Measurements from ENCODE around the gene TSPAN12. TPM values are rescaled to one million over a fixed set of nuclear protein-coding genes. Genes with fewer than 3 reads are reported as not detected.

TSPAN12 gene
- total RNA-seq, 1 experiment from 2014 or later: 7.4 TPM

GRCh38 chr7:120760050-120760449 is 97.9 kb downstream of the TSPAN12 start:
- no peak for TF ChIP-seq SP1 (IDR thresholded peaks at IDR 0.05; ENCODE audit: low read depth)
- TF ChIP-seq FOSL1 (IDR thresholded peaks at IDR 0.05; ENCODE audit: low read depth): no peak
- Histone ChIP-seq H3K9me2 (ENCODE audit: insufficient read depth) (peaks cover 3% of the 10 kb centered on the region; the same call in 1 of the 2 replicates), H2AFZ (ENCODE audit: low read depth, low read length, poor library complexity, severe bottlenecking) (no peak overlapping the region), H3K27me3 (ENCODE audit: insufficient read depth, low read length) (no peaks in the 10 kb centered on the region), H3K79me2 (ENCODE audit: insufficient read depth, low read length) (no peaks in the 10 kb centered on the region), H3K9me3 (ENCODE audit: control insufficient read depth in 1 of 2, insufficient read depth in 1 of 2, low read depth in 1 of 2, low read length in 2 of 2) (no peaks in the 10 kb centered on the region), H4K20me1 (ENCODE audit: insufficient read depth) (no peaks in the 10 kb centered on the region), H3K4me2 (ENCODE audit: low read length) (no peak overlapping the region), H3K4me1 (ENCODE audit: control insufficient read depth in 1 of 2, insufficient read depth in 2 of 2, low read length in 2 of 2) (peaks cover 0 to 4% of the 10 kb centered on the region in 2 experiments; a peak in 1 of 4 replicates), H3K4me3 (replicated peaks in 1 of 2; ENCODE audit: low read depth in 1 of 2, low read length in 2 of 2) (no peak overlapping the region), H3K36me3 (ENCODE audit: control insufficient read depth in 1 of 2, insufficient read depth in 2 of 2, low read length in 2 of 2) (no peaks in the 10 kb centered on the region), H3K27ac (ENCODE audit: low read depth, low read length) (no peak overlapping the region), H3K9ac (ENCODE audit: low read length) (no peak overlapping the region)
- ATAC-seq (no peak), DNase-seq (ENCODE audit: low read depth, low spot score) (no peak)
- ChIA-PET RAD21 (ENCODE audit: low non-redundant PET in 1 of 2, low total read pairs in 2 of 2, uncharacterized antibody in 2 of 2, unreplicated experiment in 2 of 2) (no interaction called here), CTCF (no interaction called here), POLR2A (interaction anchor here (0.6 kb wide), 1 partner anchor 190 kb away, joined by 3 read pairs; the partner anchor contains the start of gene ING3)
- BruUV-seq (replicated peaks): no TSS peak
- intact Hi-C loops (cut with micrococcal nuclease): no loop called here

GRCh38 chr7:120743128-120743527 is 114.8 kb downstream of the TSPAN12 start:
- Histone ChIP-seq H3K9me2 (ENCODE audit: insufficient read depth) (no peaks in the 10 kb centered on the region), H3K4me3 (replicated peaks in 1 of 2; ENCODE audit: low read depth in 1 of 2, low read length in 2 of 2) (no peak overlapping the region), H3K4me1 (ENCODE audit: control insufficient read depth in 1 of 2, insufficient read depth in 2 of 2, low read length in 2 of 2) (no peaks in the 10 kb centered on the region), H3K9ac (ENCODE audit: low read length) (no peak overlapping the region), H2AFZ (ENCODE audit: low read depth, low read length, poor library complexity, severe bottlenecking) (peak overlapping the region; percentile 49), H3K9me3 (ENCODE audit: control insufficient read depth in 1 of 2, insufficient read depth in 1 of 2, low read depth in 1 of 2, low read length in 2 of 2) (no peaks in the 10 kb centered on the region), H3K4me2 (ENCODE audit: low read length) (no peak overlapping the region), H4K20me1 (ENCODE audit: insufficient read depth) (no peaks in the 10 kb centered on the region), H3K79me2 (ENCODE audit: insufficient read depth, low read length) (no peaks in the 10 kb centered on the region), H3K27ac (ENCODE audit: low read depth, low read length) (no peak overlapping the region), H3K36me3 (ENCODE audit: control insufficient read depth in 1 of 2, insufficient read depth in 2 of 2, low read length in 2 of 2) (no peaks in the 10 kb centered on the region), H3K27me3 (ENCODE audit: insufficient read depth, low read length) (no peaks in the 10 kb centered on the region)
- CTCF ChIA-PET: interaction anchor here (0.8 kb wide), 1 partner anchor 17 kb away, joined by 3 read pairs; no protein-coding TSS in a partner anchor
- POLR2A ChIA-PET: no interaction called here
- DNase-seq (ENCODE audit: low read depth, low spot score): no peak
- no peak for ATAC-seq
- RAD21 ChIA-PET (ENCODE audit: low non-redundant PET in 1 of 2, low total read pairs in 2 of 2, uncharacterized antibody in 2 of 2, unreplicated experiment in 2 of 2): no interaction called here
- intact Hi-C loops (cut with micrococcal nuclease): no loop called here
- no TSS peak for BruUV-seq (replicated peaks)
- TF ChIP-seq ATF3 (IDR thresholded peaks at IDR 0.05): no peak
- no peak for TF ChIP-seq CEBPB (IDR thresholded peaks at IDR 0.05; ENCODE audit: low read depth)
- TF ChIP-seq JUND (IDR thresholded peaks at IDR 0.05): no peak
- TF ChIP-seq REST (IDR thresholded peaks at IDR 0.05; ENCODE audit: low read depth): no peak
- no peak for TF ChIP-seq FOSL1 (IDR thresholded peaks at IDR 0.05; ENCODE audit: low read depth)
- no peak for TF ChIP-seq ZFX (IDR thresholded peaks at IDR 0.05)
- no peak for TF ChIP-seq YY1 (IDR thresholded peaks at IDR 0.05; ENCODE audit: extremely low read depth, insufficient replicate concordance, low read depth, low read length)
- TF ChIP-seq ELF1 (IDR thresholded peaks at IDR 0.05; ENCODE audit: borderline replicate concordance, low read depth): no peak
- TF ChIP-seq POLR2AphosphoS5 (IDR thresholded peaks at IDR 0.05; ENCODE audit: low read depth, low read length): no peak
- no peak for TF ChIP-seq SRF (IDR thresholded peaks at IDR 0.05; ENCODE audit: low read depth)
- TF ChIP-seq CTCF (IDR thresholded peaks at IDR 0.05 in 2 of 3, conservative IDR thresholded peaks at IDR 0.05 in 1 of 3; ENCODE audit: borderline replicate concordance in 1 of 3, insufficient read depth in 1 of 3, low read depth in 2 of 3, low read length in 2 of 3): no peak
- TF ChIP-seq CBX3 (IDR thresholded peaks at IDR 0.05; ENCODE audit: low read depth): no peak
- no peak for TF ChIP-seq EZH2 (IDR thresholded peaks at IDR 0.05)
